ENCODE results near the gene NEK1.

Gene NEK1

GRCh38 chr4:169367826-169368225 lies 244.6 kb downstream of the NEK1 start:
- DNase-seq (ENCODE audit: low read depth, low spot score) = no peak

DNA sequence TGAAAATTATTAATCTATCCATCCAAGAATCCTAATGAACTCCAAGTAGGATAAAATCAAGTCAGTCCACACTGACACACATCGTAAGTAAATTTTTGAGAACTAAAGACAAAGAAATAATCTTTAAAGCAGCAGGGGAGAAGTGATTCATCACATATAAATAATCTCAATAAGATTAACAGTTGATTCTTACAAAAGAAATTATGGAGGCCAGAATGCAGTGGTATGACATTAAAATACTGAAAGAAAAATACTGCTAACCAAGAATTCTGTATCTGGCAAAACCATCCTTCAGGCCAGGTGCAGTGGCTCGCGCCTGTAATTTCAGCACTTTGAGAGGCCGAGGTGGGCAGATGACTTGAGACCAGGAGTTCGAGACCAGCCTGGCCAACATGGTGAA lies 245.6 kb downstream of the NEK1 start:
- DNase-seq (ENCODE audit: low read depth, low spot score) = no peak

- DNase-seq (ENCODE audit: low read depth, low spot score) = no peak
These were observed 249.8 kb downstream of the NEK1 start for GRCh38 chr4:169362607-169363006.

DNA sequence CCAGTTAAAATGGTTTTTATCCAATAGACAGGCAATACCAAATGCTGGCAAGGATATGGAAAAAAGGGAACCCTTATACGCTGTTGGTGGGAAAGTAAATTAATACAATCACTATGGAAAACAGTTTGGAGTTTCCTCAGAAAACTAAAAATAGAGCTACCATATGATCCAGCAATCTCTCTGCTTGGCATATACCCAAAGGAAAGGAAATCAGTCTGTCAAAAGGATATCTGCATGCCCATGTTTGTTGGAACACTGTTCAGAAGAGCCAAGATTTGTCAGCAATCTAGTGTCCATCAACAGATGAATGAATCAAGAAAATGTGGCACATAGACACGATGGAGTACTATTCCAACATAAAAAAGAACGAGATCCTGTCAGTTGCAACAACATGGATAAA lies 250.6 kb downstream of the NEK1 start:
- no peak for DNase-seq (ENCODE audit: low read depth, low spot score)

DNA sequence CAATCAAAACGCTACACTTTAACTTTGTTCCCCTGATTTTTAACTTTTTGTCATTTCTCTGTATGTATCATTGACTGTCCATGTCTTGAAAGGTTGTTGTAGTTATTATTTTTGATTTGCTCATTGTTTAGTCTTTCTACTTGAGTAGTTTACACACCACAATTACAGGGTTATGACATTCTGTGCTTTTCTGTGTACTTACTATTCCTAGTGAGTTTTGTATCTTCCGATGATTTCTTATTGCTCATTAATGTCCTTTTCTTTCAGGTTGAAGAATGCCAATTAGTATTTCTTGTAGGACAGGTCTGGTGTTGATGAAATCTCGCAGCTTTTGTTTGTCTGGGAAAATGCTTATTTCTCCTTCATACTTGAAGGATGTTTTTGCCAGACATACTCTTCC lies 252.4 kb downstream of the NEK1 start:
- DNase-seq (ENCODE audit: low read depth, low spot score) = no peak

- DNase-seq (ENCODE audit: low read depth, low spot score) = no peak
These were observed 260.0 kb downstream of the NEK1 start for GRCh38 chr4:169352360-169352759.

DNA sequence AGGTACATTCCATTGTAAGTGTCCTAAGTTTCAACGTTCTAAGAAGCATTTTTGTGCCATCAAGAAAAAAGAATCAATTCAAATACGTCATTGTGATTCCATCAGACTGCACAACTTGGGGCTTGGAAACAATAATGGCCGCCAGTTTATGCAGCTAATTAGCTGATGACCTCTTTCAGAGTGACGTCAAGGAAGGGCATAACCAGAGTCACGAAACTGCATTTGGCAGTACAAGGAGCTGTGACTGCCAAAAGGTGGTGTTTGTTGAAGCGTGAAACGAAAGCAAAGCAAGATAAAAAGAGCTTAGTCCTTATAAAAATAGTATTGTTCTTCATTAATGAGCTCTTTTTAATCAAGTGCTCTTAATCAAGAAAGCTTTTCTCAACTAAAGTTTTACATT lies 260.5 kb downstream of the NEK1 start:
- DNase-seq (ENCODE audit: low read depth, low spot score) = no peak

GRCh38 chr4:169348541-169348940 lies 263.8 kb downstream of the NEK1 start:
- no peak for DNase-seq (ENCODE audit: low read depth, low spot score)

GRCh38 chr4:169346840-169347239 lies 265.5 kb downstream of the NEK1 start:
- DNase-seq (ENCODE audit: low read depth, low spot score) = no peak

DNA sequence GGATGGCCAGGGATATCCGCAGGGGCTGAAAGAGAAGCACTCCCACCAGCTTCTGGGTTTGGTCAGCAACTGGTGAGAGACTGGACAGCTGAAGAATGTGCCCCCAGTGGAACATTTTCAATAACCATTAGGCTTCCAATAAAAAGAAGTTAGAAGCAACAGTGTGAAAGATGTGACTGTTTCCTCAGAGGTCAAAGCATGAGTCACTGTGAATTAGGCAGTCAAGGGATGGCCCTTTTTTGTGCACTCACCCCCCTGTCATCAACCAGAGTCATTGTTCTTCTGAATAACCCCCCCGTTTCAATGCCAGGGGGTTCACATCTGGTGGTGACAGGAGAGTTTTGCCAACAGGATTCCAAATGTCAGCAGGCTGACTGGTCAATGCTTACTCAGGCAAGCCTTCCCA lies 267.1 kb downstream of the NEK1 start:
- no peak for DNase-seq (ENCODE audit: low read depth, low spot score)

Data from brain pericyte (primary cell).